Liver (tissue), 9 donors: Measurements from ENCODE around the gene CTXN2. TPM values are rescaled to one million over a fixed set of nuclear protein-coding genes. Genes with fewer than 3 reads are reported as not detected.

Source experiments
- DNase-seq: peaks from one replicate; pipeline ENCODE4 v3.0.0-alpha.2; 2017; ENCODE audit warnings: low spot score
- H3K27ac ChIP-seq, 2 donors: one replicate each; pipeline ENCODE4 v1.7.0; 2013; ENCODE audit warnings: inconsistent platforms in 2 of 2, low read length in 2 of 2, control low read depth in 1 of 2, low read depth in 1 of 2, mild to moderate bottlenecking in 1 of 2
- H3K27me3 ChIP-seq, 4 donors: one replicate each; pipeline versions ENCODE4 v1.6.1 to v1.7.0; 2013; ENCODE audit warnings: low read length in 3 of 4, inconsistent platforms in 1 of 4, mild to moderate bottlenecking in 1 of 4, moderate library complexity in 1 of 4; ENCODE audit not compliant: control insufficient read depth in 4 of 4, insufficient read depth in 4 of 4
- H3K36me3 ChIP-seq, 4 donors: one replicate each; pipeline versions ENCODE4 v1.6.1 to v1.7.0; 2013; ENCODE audit warnings: low read length in 3 of 4, mild to moderate bottlenecking in 3 of 4, low read depth in 1 of 4, moderate library complexity in 1 of 4; ENCODE audit not compliant: control insufficient read depth in 4 of 4, insufficient read depth in 3 of 4
- H3K4me1 ChIP-seq, 4 donors: one replicate each; pipeline versions ENCODE4 v1.6.1 to v1.7.0; 2013; ENCODE audit warnings: low read length in 3 of 4, mild to moderate bottlenecking in 3 of 4, moderate library complexity in 1 of 4; ENCODE audit not compliant: control insufficient read depth in 4 of 4, insufficient read depth in 4 of 4
- H3K4me3 ChIP-seq, 3 donors: one replicate each; pipeline versions ENCODE4 v1.6.1 to v1.7.0; 2013; ENCODE audit warnings: low read length in 3 of 3, control low read depth in 1 of 3, low read depth in 1 of 3, mild to moderate bottlenecking in 1 of 3
- H3K9ac ChIP-seq, 2 donors: one replicate each; pipeline ENCODE4 v1.7.0; 2013; ENCODE audit warnings: low read length in 2 of 2, mild to moderate bottlenecking in 2 of 2, moderate library complexity in 2 of 2, control low read depth in 1 of 2, low read depth in 1 of 2
- H3K9me3 ChIP-seq, 4 donors: one replicate each; pipeline versions ENCODE4 v1.6.1 to v1.7.0; 2013; ENCODE audit warnings: low read length in 3 of 4; ENCODE audit not compliant: control insufficient read depth in 4 of 4
- EGR1 ChIP-seq, 2 donors: IDR thresholded peaks; 2 replicates each; pipeline ENCODE4 v1.6.1; 2016 to 2018; ENCODE audit warnings: antibody characterized with exemption in 2 of 2, low read depth in 2 of 2
- FOXA1 ChIP-seq: IDR thresholded peaks from 2 replicates; pipeline ENCODE4 v1.6.1; 2016; ENCODE audit warnings: antibody characterized with exemption
- FOXA2 ChIP-seq: IDR thresholded peaks from 2 replicates; pipeline ENCODE4 v1.6.1; 2016; ENCODE audit warnings: antibody characterized with exemption
- GABPA ChIP-seq, 2 donors: IDR thresholded peaks in 1 of 2; conservative IDR thresholded peaks in 1 of 2; 2 replicates each; pipeline ENCODE4 v1.6.1; 2016; ENCODE audit warnings: antibody characterized with exemption in 2 of 2, mild to moderate bottlenecking in 1 of 2, moderate library complexity in 1 of 2
- HNF4G ChIP-seq: IDR thresholded peaks from 2 replicates; pipeline ENCODE4 v1.6.1; 2016; ENCODE audit warnings: antibody characterized with exemption
- MAX ChIP-seq: IDR thresholded peaks from 2 replicates; pipeline ENCODE4 v1.6.1; 2016; ENCODE audit warnings: antibody characterized with exemption
- NR2F2 ChIP-seq: IDR thresholded peaks from 2 replicates; pipeline ENCODE4 v1.6.1; 2016; ENCODE audit warnings: antibody characterized with exemption
- RAD21 ChIP-seq, 2 donors: IDR thresholded peaks; 2 replicates each; pipeline ENCODE4 v1.6.1; 2016; ENCODE audit warnings: antibody characterized with exemption in 2 of 2, mild to moderate bottlenecking in 2 of 2
- RXRA ChIP-seq, 2 donors: IDR thresholded peaks; 2 replicates each; pipeline ENCODE4 v1.6.1; 2017 to 2018; ENCODE audit warnings: antibody characterized with exemption in 2 of 2, mild to moderate bottlenecking in 1 of 2
- SP1 ChIP-seq: IDR thresholded peaks from 2 replicates; pipeline ENCODE4 v1.6.1; 2018; ENCODE audit warnings: antibody characterized with exemption, mild to moderate bottlenecking
- TAF1 ChIP-seq: conservative IDR thresholded peaks from 2 replicates; pipeline ENCODE4 v1.6.1; 2016; ENCODE audit warnings: antibody characterized with exemption, mild to moderate bottlenecking
- YY1 ChIP-seq: IDR thresholded peaks from 2 replicates; pipeline ENCODE4 v1.6.1; 2016; ENCODE audit warnings: antibody characterized with exemption, mild to moderate bottlenecking
- WGBS: extraction: QIAGEN DNeasy Blood & Tissue Kit; methylation state at CpG from one replicate; pipeline ENCODE4 v1.1.7; 2013; 5-methylcytosine and 5-hydroxymethylcytosine counted together
- polyA plus RNA-seq, 2 donors: library from polyadenylated mRNA; stranded (reverse) in 1 of 2; unstranded in 1 of 2; fragments of 200-250 nt in 1 of 2; fragments of >200 nt in 1 of 2; fragmentation: Nextera tagmentation in 1 of 2; extraction: Ambion mirVana in 1 of 2; gene quantifications; one replicate each; pipeline versions ENCODE4 v1.2.1 to v1.2.3, GENCODE V29; 2013 to 2015
- total RNA-seq, 2 donors: library from RNA; depleted of rRNA; stranded (reverse); fragments of >200 nt; gene quantifications; one replicate each; pipeline ENCODE4 v1.2.3, GENCODE V29; 2014
- TF ChIP-seq, protein P1 (sequence below): IDR thresholded peaks from 2 replicates; pipeline ENCODE4 v1.6.1; 2016; ENCODE audit warnings: antibody characterized with exemption
- TF ChIP-seq, protein P2 (sequence below): IDR thresholded peaks from 2 replicates; pipeline ENCODE4 v1.6.1; 2016; ENCODE audit warnings: antibody characterized with exemption, mild to moderate bottlenecking
- TF ChIP-seq, protein P3 (sequence below): IDR thresholded peaks from 2 replicates; pipeline ENCODE4 v1.6.1; 2016; ENCODE audit warnings: antibody characterized with exemption
- donor health status: healthy.
- donor health status: healthy.
- donor health status: healthy.
- donor health status: healthy.
- donor health status: healthy.

CTXN2 gene
- total and polyA plus RNA-seq, 4 donors, result not detected

DNA sequence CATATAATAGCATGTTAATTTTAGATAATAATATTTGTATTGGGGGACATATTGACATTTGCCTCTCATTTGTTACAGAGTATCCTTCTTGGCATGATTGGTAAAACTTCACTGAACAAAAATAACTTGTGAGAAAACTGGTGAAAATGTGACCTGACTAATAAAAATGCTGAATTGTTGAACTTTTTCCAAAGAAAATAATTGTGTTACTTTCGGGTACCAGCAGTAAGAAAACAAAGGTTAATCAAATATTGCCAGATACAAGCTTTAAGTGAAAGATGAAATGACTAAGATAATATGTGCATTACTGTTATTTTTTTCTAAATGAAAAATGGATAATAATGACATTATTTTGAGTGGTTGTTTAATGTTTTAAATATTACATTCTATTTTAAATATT lies 29.8 kb downstream of the CTXN2 start:
- H3K27me3 ChIP-seq, result peaks cover 0 to 3% (median 0%) of the 10 kb centered on the region in 4 donors
- no peak for DNase-seq
- WGBS, result 21% methylated on average over 1 of the region's 1 CpG
- TF ChIP-seq MAX, result no peak
- H3K36me3 ChIP-seq, result no peaks in the 10 kb centered on the region
- no peak overlapping the region for H3K4me3 ChIP-seq
- H3K9ac ChIP-seq, result no peak overlapping the region
- H3K9me3 ChIP-seq, result no peaks in the 10 kb centered on the region
- H3K27ac ChIP-seq, result no peak overlapping the region
- H3K4me1 ChIP-seq, result no peaks in the 10 kb centered on the region

GRCh38 chr15:48221885-48222284 lies 30.4 kb downstream of the CTXN2 start:
- H3K9ac ChIP-seq, result no peak overlapping the region
- DNase-seq, result no peak
- H3K9me3 ChIP-seq, result no peaks in the 10 kb centered on the region
- H3K27ac ChIP-seq, result no peak overlapping the region
- no peaks in the 10 kb centered on the region for H3K36me3 ChIP-seq
- H3K4me3 ChIP-seq, result no peak overlapping the region
- peaks cover 0 to 3% (median 0%) of the 10 kb centered on the region in 4 donors for H3K27me3 ChIP-seq
- TF ChIP-seq, protein P1, sequence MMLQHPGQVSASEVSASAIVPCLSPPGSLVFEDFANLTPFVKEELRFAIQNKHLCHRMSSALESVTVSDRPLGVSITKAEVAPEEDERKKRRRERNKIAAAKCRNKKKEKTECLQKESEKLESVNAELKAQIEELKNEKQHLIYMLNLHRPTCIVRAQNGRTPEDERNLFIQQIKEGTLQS, result no peak
- no peak for TF ChIP-seq NR2F2
- 85% methylated on average over 4 of the region's 4 CpGs for WGBS
- no peaks in the 10 kb centered on the region for H3K4me1 ChIP-seq

DNA sequence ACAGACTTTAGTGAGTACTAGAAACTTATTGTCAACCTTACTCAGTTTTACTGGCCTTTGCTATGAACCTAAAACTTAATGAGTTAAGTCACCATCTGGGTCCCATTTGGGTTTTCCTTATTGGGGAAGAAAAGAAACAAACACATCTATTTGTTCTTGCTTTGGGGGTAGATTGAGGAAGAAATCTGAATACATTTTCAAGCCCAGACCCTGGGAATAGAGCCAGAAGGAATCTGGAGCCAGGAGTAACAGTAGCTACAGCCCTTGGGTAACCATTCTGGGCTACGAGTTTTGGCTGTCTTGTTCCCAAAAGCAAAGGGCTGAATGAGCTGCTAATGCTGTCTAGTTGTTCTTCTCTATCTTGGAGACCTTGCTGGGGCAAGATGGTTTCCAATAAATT lies 31.2 kb downstream of the CTXN2 start:
- no peaks in the 10 kb centered on the region for H3K9me3 ChIP-seq
- TF ChIP-seq TAF1 (no peak), RAD21 (IDR thresholded peaks at IDR 0.05) (no peak), EGR1 (IDR thresholded peaks at IDR 0.05; ENCODE audit: low read depth in 2 of 2) (no peak), HNF4G (no peak), RXRA (IDR thresholded peaks at IDR 0.05) (no peak), FOXA1 (no peak), YY1 (no peak), FOXA2 (no peak), GABPA (IDR thresholded peaks at IDR 0.05 in 1 of 2, conservative IDR thresholded peaks at IDR 0.05 in 1 of 2) (no peak), NR2F2 (no peak), SP1 (no peak)
- TF ChIP-seq, protein P2, sequence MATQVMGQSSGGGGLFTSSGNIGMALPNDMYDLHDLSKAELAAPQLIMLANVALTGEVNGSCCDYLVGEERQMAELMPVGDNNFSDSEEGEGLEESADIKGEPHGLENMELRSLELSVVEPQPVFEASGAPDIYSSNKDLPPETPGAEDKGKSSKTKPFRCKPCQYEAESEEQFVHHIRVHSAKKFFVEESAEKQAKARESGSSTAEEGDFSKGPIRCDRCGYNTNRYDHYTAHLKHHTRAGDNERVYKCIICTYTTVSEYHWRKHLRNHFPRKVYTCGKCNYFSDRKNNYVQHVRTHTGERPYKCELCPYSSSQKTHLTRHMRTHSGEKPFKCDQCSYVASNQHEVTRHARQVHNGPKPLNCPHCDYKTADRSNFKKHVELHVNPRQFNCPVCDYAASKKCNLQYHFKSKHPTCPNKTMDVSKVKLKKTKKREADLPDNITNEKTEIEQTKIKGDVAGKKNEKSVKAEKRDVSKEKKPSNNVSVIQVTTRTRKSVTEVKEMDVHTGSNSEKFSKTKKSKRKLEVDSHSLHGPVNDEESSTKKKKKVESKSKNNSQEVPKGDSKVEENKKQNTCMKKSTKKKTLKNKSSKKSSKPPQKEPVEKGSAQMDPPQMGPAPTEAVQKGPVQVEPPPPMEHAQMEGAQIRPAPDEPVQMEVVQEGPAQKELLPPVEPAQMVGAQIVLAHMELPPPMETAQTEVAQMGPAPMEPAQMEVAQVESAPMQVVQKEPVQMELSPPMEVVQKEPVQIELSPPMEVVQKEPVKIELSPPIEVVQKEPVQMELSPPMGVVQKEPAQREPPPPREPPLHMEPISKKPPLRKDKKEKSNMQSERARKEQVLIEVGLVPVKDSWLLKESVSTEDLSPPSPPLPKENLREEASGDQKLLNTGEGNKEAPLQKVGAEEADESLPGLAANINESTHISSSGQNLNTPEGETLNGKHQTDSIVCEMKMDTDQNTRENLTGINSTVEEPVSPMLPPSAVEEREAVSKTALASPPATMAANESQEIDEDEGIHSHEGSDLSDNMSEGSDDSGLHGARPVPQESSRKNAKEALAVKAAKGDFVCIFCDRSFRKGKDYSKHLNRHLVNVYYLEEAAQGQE, result no peak
- TF ChIP-seq, protein P3, sequence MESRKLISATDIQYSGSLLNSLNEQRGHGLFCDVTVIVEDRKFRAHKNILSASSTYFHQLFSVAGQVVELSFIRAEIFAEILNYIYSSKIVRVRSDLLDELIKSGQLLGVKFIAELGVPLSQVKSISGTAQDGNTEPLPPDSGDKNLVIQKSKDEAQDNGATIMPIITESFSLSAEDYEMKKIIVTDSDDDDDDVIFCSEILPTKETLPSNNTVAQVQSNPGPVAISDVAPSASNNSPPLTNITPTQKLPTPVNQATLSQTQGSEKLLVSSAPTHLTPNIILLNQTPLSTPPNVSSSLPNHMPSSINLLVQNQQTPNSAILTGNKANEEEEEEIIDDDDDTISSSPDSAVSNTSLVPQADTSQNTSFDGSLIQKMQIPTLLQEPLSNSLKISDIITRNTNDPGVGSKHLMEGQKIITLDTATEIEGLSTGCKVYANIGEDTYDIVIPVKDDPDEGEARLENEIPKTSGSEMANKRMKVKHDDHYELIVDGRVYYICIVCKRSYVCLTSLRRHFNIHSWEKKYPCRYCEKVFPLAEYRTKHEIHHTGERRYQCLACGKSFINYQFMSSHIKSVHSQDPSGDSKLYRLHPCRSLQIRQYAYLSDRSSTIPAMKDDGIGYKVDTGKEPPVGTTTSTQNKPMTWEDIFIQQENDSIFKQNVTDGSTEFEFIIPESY, result no peak
- TF ChIP-seq, protein P1, result no peak
- WGBS, result 34% methylated on average over 1 of the region's 1 CpG
- H3K9ac ChIP-seq, result no peak overlapping the region
- H3K27ac ChIP-seq, result no peak overlapping the region
- no peak for DNase-seq
- H3K4me3 ChIP-seq, result no peak overlapping the region
- peaks cover 0 to 3% (median 0%) of the 10 kb centered on the region in 4 donors for H3K27me3 ChIP-seq
- H3K36me3 ChIP-seq, result no peaks in the 10 kb centered on the region
- H3K4me1 ChIP-seq, result no peaks in the 10 kb centered on the region
